NCI-H1092 treated with DMSO at 0.1 percent for 48 hours (cell line): ENCODE measurements around the gene EME2.
A peak's percentile ranks its signal among the peaks of the same experiment; 100 is the strongest.
"Not testable (repeated sequence)": the region's sequence is repeated elsewhere in the genome, so short reads cannot be mapped to it uniquely, and the experiment has no call there.

Experiments
- DNase-seq: peaks from one replicate; lab custom pipeline; 2025; lab: John Stamatoyannopoulos, UW

EME2 gene

GRCh38 chr16:1772362-1772907, at the start of gene EME2:
TSS of gene EME2 (plus strand) at chr16:1772810. CDS start at chr16:1773228, 418 bp downstream.
- no peak for DNase-seq

- peak; percentile 16 for DNase-seq
Observed at GRCh38 chr16:1723450-1724147, 49.0 kb upstream of the EME2 start.

- no peak for DNase-seq
Observed at GRCh38 chr16:1724491-1724890, 48.1 kb upstream of the EME2 start.

- DNase-seq: no peak
Observed at GRCh38 chr16:1726661-1727502, 45.7 kb upstream of the EME2 start.

GRCh38 chr16:1727651-1728624, 44.7 kb upstream of the EME2 start:
- DNase-seq: no peak

- DNase-seq: no peak
Observed at GRCh38 chr16:1729026-1729425, 43.6 kb upstream of the EME2 start.

GRCh38 chr16:1729445-1729844, 43.2 kb upstream of the EME2 start:
- DNase-seq: no peak

- no peak for DNase-seq
Observed at GRCh38 chr16:1731073-1731472, 41.5 kb upstream of the EME2 start.

- no peak for DNase-seq
Observed at GRCh38 chr16:1731603-1732002, 41.0 kb upstream of the EME2 start.

- no peak for DNase-seq
Observed at GRCh38 chr16:1732071-1732470, 40.5 kb upstream of the EME2 start.

- DNase-seq: not testable (repeated sequence)
Observed at GRCh38 chr16:1732551-1732987, 40.0 kb upstream of the EME2 start.

- no peak for DNase-seq
Observed at GRCh38 chr16:1734123-1734522, 38.5 kb upstream of the EME2 start.

GRCh38 chr16:1734816-1735215, 37.8 kb upstream of the EME2 start:
- DNase-seq: no peak

GRCh38 chr16:1740234-1740633, 32.4 kb upstream of the EME2 start:
- DNase-seq: no peak

GRCh38 chr16:1740781-1741490, 31.7 kb upstream of the EME2 start:
- no peak for DNase-seq

GRCh38 chr16:1741553-1742165, 31.0 kb upstream of the EME2 start:
- no peak for DNase-seq

GRCh38 chr16:1743376-1744337, 29.0 kb upstream of the EME2 start:
- no peak for DNase-seq

- no peak for DNase-seq
Observed at GRCh38 chr16:1744338-1744840, 28.2 kb upstream of the EME2 start.

- no peak for DNase-seq
Observed at GRCh38 chr16:1745181-1745899, 27.3 kb upstream of the EME2 start.
